HG02642 (cell line): Measurements from ENCODE around the gene GVQW3.
A peak's percentile ranks its signal among the peaks of the same experiment; 100 is the strongest.

Experiments used
- ATAC-seq: cut with Tn5 transposase; IDR thresholded peaks from one replicate; pipeline ENCODE4 v1.9.1; 2021; ENCODE audit warnings: mild to moderate bottlenecking; ENCODE audit not compliant: unreplicated experiment, poor library complexity

The GVQW3 gene

GRCh38 chr11:76444384-76445120 is 63.4 kb downstream of the GVQW3 start, which contains the start of gene EMSY:
EMSY (plus strand) TSS chr11:76445018; CDS start chr11:76446939, 1,921 bp downstream.
- peak; percentile 93 for ATAC-seq

GRCh38 chr11:76445121-76446084 is 64.3 kb downstream of the GVQW3 start:
- ATAC-seq = peak; percentile 32

DNA sequence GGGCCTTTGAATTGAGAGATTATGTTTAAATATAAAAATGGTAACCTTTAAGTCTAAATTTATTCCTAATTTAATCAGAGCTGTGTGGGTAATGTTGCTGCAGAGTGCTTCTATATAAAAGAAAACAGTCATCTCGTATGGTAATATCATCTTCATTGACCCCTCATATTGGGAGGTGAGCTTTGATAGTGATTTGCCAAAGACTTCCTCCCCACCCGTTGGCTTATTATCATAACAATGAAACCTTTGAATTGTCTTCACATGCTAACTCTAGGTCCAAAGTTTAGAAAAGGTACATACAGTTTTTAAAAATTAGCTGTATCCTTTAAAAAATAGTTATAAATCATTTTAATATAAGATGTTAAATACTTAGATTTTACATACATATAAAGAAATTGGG is 67.4 kb downstream of the GVQW3 start:
- ATAC-seq = no peak

DNA sequence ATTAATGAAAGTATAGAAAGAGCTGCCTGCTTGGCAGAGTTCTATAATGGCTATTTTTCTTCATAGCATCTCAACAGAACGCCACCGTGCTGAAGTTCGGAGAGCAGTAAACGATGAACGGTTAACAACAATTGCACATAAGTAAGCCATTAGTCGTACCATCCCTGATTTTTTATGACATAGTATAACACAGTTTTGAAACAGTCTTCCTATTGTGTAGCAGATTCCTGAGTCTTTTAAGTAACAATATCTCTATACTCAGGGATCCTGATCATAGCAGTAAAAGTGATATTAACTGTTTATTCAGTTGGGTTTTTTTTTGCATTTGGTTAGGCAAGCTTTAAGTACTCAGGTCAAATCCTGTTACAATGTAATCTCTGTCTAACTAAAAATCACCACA is 72.1 kb downstream of the GVQW3 start:
- no peak for ATAC-seq

GRCh38 chr11:76455331-76455730 is 74.2 kb downstream of the GVQW3 start:
- ATAC-seq = no peak

GRCh38 chr11:76455931-76456330 is 74.8 kb downstream of the GVQW3 start:
- no peak for ATAC-seq

- no peak for ATAC-seq
Measured at GRCh38 chr11:76456571-76456970, 75.4 kb downstream of the GVQW3 start.
